Body of pancreas (tissue), 4 donors: ENCODE data around the gene SCARF2.

Experiments
- CTCF ChIP-seq, 7 experiments: fragments of 450-650 bp in 4 of 7; fragments of 200-600 bp in 3 of 7; sonication (generic) in 3 of 7; IDR thresholded peaks; one replicate each; pipeline ENCODE4 v1.5.1; 2016 to 2019; ENCODE audit warnings: antibody characterized with exemption in 7 of 7
- POLR2A ChIP-seq, 3 donors: fragments of 450-650 bp; IDR thresholded peaks; one replicate each; pipeline ENCODE4 v1.6.1; 2016; ENCODE audit warnings: antibody characterized with exemption in 3 of 3, mild to moderate bottlenecking in 2 of 3

GRCh38 chr22:20386972-20387371 is 50.7 kb downstream of the SCARF2 start:
- TF ChIP-seq CTCF (IDR thresholded peaks at IDR 0.05) (no peak), POLR2A (IDR thresholded peaks at IDR 0.05) (no peak)
